Body of pancreas (tissue), 4 donors: ENCODE results near the gene USF2.

Source experiments
- CTCF ChIP-seq, 7 experiments: fragments of 450-650 bp in 4 of 7; fragments of 200-600 bp in 3 of 7; sonication (generic) in 3 of 7; IDR thresholded peaks; one replicate each; pipeline ENCODE4 v1.5.1; 2016 to 2019; ENCODE audit warnings: antibody characterized with exemption in 7 of 7
- POLR2A ChIP-seq, 3 donors: fragments of 450-650 bp; IDR thresholded peaks; one replicate each; pipeline ENCODE4 v1.6.1; 2016; ENCODE audit warnings: antibody characterized with exemption in 3 of 3, mild to moderate bottlenecking in 2 of 3

- TF ChIP-seq CTCF (IDR thresholded peaks at IDR 0.05) = no peak
- no peak for TF ChIP-seq POLR2A (IDR thresholded peaks at IDR 0.05)
Observed at GRCh38 chr19:35301961-35302360, 33.2 kb downstream of the USF2 start.
